ENCODE measurements around the gene CACNA1B. TPM values are rescaled to one million over a fixed set of nuclear protein-coding genes. Genes with fewer than 3 reads are reported as not detected.

CACNA1B gene
- total RNA-seq, 6 donors from 2014 or later: 0.03 to 0.15 (median 0.03) TPM; not detected in 3

DNA sequence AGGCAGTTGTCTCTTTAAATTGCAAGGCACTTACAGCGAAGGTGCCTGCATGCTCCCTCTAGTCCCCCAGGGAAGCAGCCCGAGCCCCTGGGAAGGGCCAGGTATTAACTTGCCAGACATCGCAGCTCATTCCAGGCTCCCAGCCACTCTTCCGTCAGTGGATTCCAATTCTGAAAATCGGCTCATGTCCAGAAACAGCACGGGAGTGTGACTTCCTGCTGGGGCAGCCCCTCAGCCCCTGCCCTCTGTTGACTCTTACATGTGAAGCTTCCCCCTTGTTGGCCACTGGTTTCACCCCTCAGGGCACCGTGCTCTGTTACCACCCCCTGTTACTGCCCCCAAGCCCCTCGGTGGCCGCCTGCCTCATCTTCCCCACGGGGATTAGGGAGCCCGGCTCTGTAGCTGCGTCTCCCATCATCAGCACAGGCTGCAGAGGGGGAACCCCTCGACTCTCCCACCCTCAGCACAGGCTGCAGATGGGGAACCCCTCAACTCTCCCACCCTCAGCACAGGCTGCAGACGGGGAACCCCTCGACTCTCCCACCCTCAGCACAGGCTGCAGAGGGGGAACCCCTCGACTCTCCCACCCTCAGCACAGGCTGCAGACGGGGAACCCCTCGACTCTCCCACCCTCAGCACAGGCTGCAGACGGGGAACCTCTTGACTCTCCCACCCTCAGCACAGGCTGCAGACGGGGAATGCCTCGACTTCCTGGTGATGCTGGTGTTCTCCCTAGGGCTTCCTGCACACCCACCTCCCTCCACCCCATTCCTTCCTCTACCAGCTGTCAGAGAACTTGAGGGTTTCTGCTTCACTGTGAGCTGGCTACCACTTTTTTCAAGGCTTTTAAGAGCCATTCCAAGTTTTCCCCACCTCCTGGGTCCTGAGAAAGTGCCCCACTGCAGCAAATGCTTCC lies 11.1 kb upstream of the CACNA1B start:
- no peaks in the 10 kb centered on the region for H3K4me1 ChIP-seq
- ATAC-seq (ENCODE audit: low FRiP score in 2 of 2) (no peak), DNase-seq (peak in 1 of 2 donors; percentile 44)
- no peaks in the 10 kb centered on the region for H3K27me3 ChIP-seq
- no peaks in the 10 kb centered on the region for H3K9me3 ChIP-seq
- H3K4me3 ChIP-seq: no peak overlapping the region
- H3K36me3 ChIP-seq: no peaks in the 10 kb centered on the region
- 45 to 51% methylated on average over 19 of the region's 21 CpGs for WGBS, 2 donors
- TF ChIP-seq CTCF (IDR thresholded peaks at IDR 0.05): no peak
- no peak for TF ChIP-seq POLR2AphosphoS5 (IDR thresholded peaks at IDR 0.05)
- no peak for TF ChIP-seq EP300 (IDR thresholded peaks at IDR 0.05)
- no peak for TF ChIP-seq POLR2A (IDR thresholded peaks at IDR 0.05)
- H3K27ac ChIP-seq: no peak overlapping the region

DNA sequence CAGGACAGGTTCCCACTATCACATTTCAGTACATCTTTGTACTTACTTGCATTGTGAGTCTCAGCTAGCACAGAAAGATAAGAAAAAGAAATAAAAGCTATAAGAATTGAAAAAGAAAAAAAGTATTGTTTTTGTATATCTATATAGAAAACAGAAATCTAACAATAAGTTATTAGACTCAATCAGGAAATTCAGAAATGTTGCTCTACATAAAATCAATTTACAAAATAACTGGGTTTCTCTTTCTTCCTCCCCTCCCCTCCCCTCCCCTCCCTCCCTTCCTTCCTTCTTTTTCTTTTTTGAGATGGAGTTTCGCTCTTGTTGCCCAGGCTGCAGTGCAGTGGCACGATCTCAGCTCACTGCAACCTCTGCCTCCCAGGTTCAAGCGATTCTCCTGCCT lies 7.2 kb upstream of the CACNA1B start:
- Histone ChIP-seq H3K4me1 (no peaks in the 10 kb centered on the region), H3K27me3 (no peaks in the 10 kb centered on the region), H3K27ac (no peak overlapping the region), H3K4me3 (no peak overlapping the region), H3K36me3 (no peaks in the 10 kb centered on the region), H3K9me3 (no peaks in the 10 kb centered on the region)
- WGBS, 2 donors: 61 to 68% methylated on average over 3 of the region's 3 CpGs
- ATAC-seq (ENCODE audit: low FRiP score in 2 of 2): no peak
- no peak for DNase-seq
- TF ChIP-seq CTCF (IDR thresholded peaks at IDR 0.05): no peak
- TF ChIP-seq POLR2A (IDR thresholded peaks at IDR 0.05): no peak
- TF ChIP-seq EP300 (IDR thresholded peaks at IDR 0.05): no peak
- TF ChIP-seq POLR2AphosphoS5 (IDR thresholded peaks at IDR 0.05): no peak

DNA sequence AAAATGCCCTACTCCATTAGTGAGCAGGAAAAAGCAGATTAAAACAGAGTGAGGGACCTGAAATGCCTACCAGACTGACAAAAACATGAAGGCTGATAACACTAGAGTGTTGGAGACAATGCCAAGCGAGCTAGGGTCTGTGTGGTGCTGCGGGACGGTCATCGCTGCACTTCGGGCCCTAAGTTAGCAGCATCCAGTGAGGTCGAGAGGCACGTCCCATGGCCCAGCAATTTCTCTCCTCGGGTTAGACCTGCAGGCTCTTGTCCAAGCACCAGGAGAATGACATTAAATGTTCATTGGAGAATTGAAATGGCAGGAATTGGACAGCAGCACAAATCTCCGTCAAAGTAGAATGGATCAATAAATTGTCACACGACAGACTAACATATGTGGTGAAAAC lies 5.3 kb upstream of the CACNA1B start:
- no peaks in the 10 kb centered on the region for H3K36me3 ChIP-seq
- ATAC-seq (ENCODE audit: low FRiP score in 2 of 2) (no peak), DNase-seq (no peak)
- TF ChIP-seq POLR2AphosphoS5 (IDR thresholded peaks at IDR 0.05) (no peak), EP300 (IDR thresholded peaks at IDR 0.05) (no peak), POLR2A (IDR thresholded peaks at IDR 0.05) (no peak), CTCF (IDR thresholded peaks at IDR 0.05) (no peak)
- H3K27me3 ChIP-seq: peaks cover 0 to 12% (median 3%) of the 10 kb centered on the region in 4 donors
- no peak overlapping the region for H3K4me3 ChIP-seq
- peaks cover 0 to 4% (median 0%) of the 10 kb centered on the region in 4 donors for H3K4me1 ChIP-seq
- WGBS, 2 donors: 86 to 91% methylated on average over 10 of the region's 10 CpGs
- no peak overlapping the region for H3K27ac ChIP-seq
- H3K9me3 ChIP-seq: no peaks in the 10 kb centered on the region

GRCh38 chr9:137873408-137873807 lies 4.2 kb upstream of the CACNA1B start:
- Histone ChIP-seq H3K36me3 (no peaks in the 10 kb centered on the region), H3K9me3 (no peaks in the 10 kb centered on the region), H3K27ac (no peak overlapping the region), H3K4me3 (no peak overlapping the region), H3K27me3 (peaks cover 2 to 21% (median 8%) of the 10 kb centered on the region in 4 donors), H3K4me1 (peaks cover 4 to 14% (median 4%) of the 10 kb centered on the region in 4 donors)
- TF ChIP-seq EP300 (IDR thresholded peaks at IDR 0.05): no peak
- no peak for TF ChIP-seq CTCF (IDR thresholded peaks at IDR 0.05)
- no peak for TF ChIP-seq POLR2AphosphoS5 (IDR thresholded peaks at IDR 0.05)
- no peak for TF ChIP-seq POLR2A (IDR thresholded peaks at IDR 0.05)
- DNase-seq: peak in 1 of 2 donors; percentile 36
- WGBS, 2 donors: 73 to 78% methylated on average over 8 of the region's 8 CpGs
- ATAC-seq (ENCODE audit: low FRiP score in 2 of 2): no peak

All from upper lobe of left lung (tissue), 6 donors.